HG03108 (cell line): ENCODE results near the gene SZRD1.

Experiments used
- ATAC-seq: cut with Tn5 transposase; IDR thresholded peaks from one replicate; pipeline ENCODE4 v1.9.1; 2021; ENCODE audit warnings: moderate library complexity; ENCODE audit not compliant: unreplicated experiment

SZRD1 gene

GRCh38 chr1:16393570-16394521 lies 26.8 kb downstream of the SZRD1 start:
- no peak for ATAC-seq

- no peak for ATAC-seq
Observed at GRCh38 chr1:16394977-16395376, 27.9 kb downstream of the SZRD1 start.

- no peak for ATAC-seq
Observed at GRCh38 chr1:16396591-16396990, 29.5 kb downstream of the SZRD1 start.

GRCh38 chr1:16397120-16397519 lies 30.1 kb downstream of the SZRD1 start:
- no peak for ATAC-seq

- ATAC-seq, result no peak
Observed at GRCh38 chr1:16398371-16398953, 31.4 kb downstream of the SZRD1 start.

- ATAC-seq, result no peak
Observed at GRCh38 chr1:16402742-16403141, 35.7 kb downstream of the SZRD1 start.

GRCh38 chr1:16405441-16405840 lies 38.4 kb downstream of the SZRD1 start:
- no peak for ATAC-seq

- ATAC-seq, result no peak
Observed at GRCh38 chr1:16406868-16407267, 39.8 kb downstream of the SZRD1 start.

GRCh38 chr1:16409536-16410152 lies 42.6 kb downstream of the SZRD1 start:
- ATAC-seq, result no peak

GRCh38 chr1:16410803-16411202 lies 43.8 kb downstream of the SZRD1 start:
- ATAC-seq, result no peak

- no peak for ATAC-seq
Observed at GRCh38 chr1:16413191-16413590, 46.1 kb downstream of the SZRD1 start.

GRCh38 chr1:16418823-16419425 lies 51.9 kb downstream of the SZRD1 start:
- no peak for ATAC-seq

GRCh38 chr1:16420424-16421118 lies 53.5 kb downstream of the SZRD1 start:
- ATAC-seq, result peak; percentile 90

GRCh38 chr1:16421201-16421600 lies 54.2 kb downstream of the SZRD1 start:
- ATAC-seq, result no peak

- ATAC-seq, result no peak
Observed at GRCh38 chr1:16422041-16422440, 55.0 kb downstream of the SZRD1 start.

- no peak for ATAC-seq
Observed at GRCh38 chr1:16425125-16426025, 58.3 kb downstream of the SZRD1 start.

GRCh38 chr1:16430606-16431005 lies 63.6 kb downstream of the SZRD1 start:
- no peak for ATAC-seq

GRCh38 chr1:16433030-16433429 lies 66.0 kb downstream of the SZRD1 start:
- no peak for ATAC-seq

GRCh38 chr1:16434007-16434406 lies 67.0 kb downstream of the SZRD1 start:
- ATAC-seq, result no peak

GRCh38 chr1:16434501-16434900 lies 67.5 kb downstream of the SZRD1 start:
- ATAC-seq, result no peak
